Testis (tissue), 3 donors: ENCODE data around the gene CCSER2. TPM values are rescaled to one million over a fixed set of nuclear protein-coding genes. Genes with fewer than 3 reads are reported as not detected.

Source experiments
- DNase-seq: peaks from one replicate; pipeline ENCODE4 v3.0.0-alpha.2; 2019
- H3K27ac ChIP-seq, 2 donors: fragments of 200-600 bp; sonication (generic); one replicate each; pipeline ENCODE4 v1.5.1; 2019
- H3K27me3 ChIP-seq: fragments of 200-600 bp; sonication (generic); one replicate; pipeline ENCODE4 v1.5.1; 2019
- H3K36me3 ChIP-seq: fragments of 200-600 bp; sonication (generic); one replicate; pipeline ENCODE4 v1.5.1; 2017; ENCODE audit warnings: low read depth; ENCODE audit errors: missing control alignments
- H3K4me1 ChIP-seq: fragments of 200-600 bp; sonication (generic); one replicate; pipeline ENCODE4 v1.5.1; 2019
- H3K4me3 ChIP-seq, 2 donors: fragments of 200-600 bp; sonication (generic); one replicate each; pipeline ENCODE4 v1.5.1; 2017 to 2019
- H3K9me3 ChIP-seq: fragments of 200-600 bp; sonication (generic); one replicate; pipeline ENCODE4 v1.5.1; 2017
- POLR2A ChIP-seq: fragments of 450-650 bp; IDR thresholded peaks from one replicate; pipeline ENCODE4 v1.6.1; 2017; ENCODE audit warnings: antibody characterized with exemption, mild to moderate bottlenecking, moderate library complexity
- WGBS, 2 donors: methylation state at CpG; one replicate each; pipeline ENCODE4 v1.1.5; 2018; 5-methylcytosine and 5-hydroxymethylcytosine counted together
- intact Hi-C: fragments of 100-400 bp; cut with DNase I; formaldehyde crosslinking; loops from one replicate; pipeline ENCODE4 v1.15.1; 2023; ENCODE audit warnings: low total_unique reads
- polyA plus RNA-seq: library from polyadenylated mRNA; stranded (reverse); fragments of 350-450 nt; fragmentation: Illumina TruSeq; extraction: RNeasy Lipid Tissue Mini Kit (QIAGEN cat#74804); gene quantifications from one replicate; pipeline ENCODE4 v1.2.3, GENCODE V29; 2014; ENCODE audit warnings: low read depth, low replicate concordance; ENCODE audit not compliant: insufficient read depth
- total RNA-seq, 2 donors: library from RNA; depleted of rRNA; stranded (reverse); fragments of >200 nt; gene quantifications; one replicate each; pipeline ENCODE4 v1.2.3, GENCODE V29; 2016
- TF ChIP-seq, protein P1 (sequence below), 3 experiments: fragments of 450-650 bp in 2 of 3; fragments of 200-600 bp in 1 of 3; sonication (generic) in 1 of 3; IDR thresholded peaks; one replicate each; pipeline ENCODE4 v1.5.1; 2016 to 2019; ENCODE audit warnings: antibody characterized with exemption in 3 of 3, mild to moderate bottlenecking in 2 of 3, moderate library complexity in 1 of 3

CCSER2 gene
- total and polyA plus RNA-seq, 3 donors from 2014 or later = 65.4 to 148 (median 146) TPM

DNA sequence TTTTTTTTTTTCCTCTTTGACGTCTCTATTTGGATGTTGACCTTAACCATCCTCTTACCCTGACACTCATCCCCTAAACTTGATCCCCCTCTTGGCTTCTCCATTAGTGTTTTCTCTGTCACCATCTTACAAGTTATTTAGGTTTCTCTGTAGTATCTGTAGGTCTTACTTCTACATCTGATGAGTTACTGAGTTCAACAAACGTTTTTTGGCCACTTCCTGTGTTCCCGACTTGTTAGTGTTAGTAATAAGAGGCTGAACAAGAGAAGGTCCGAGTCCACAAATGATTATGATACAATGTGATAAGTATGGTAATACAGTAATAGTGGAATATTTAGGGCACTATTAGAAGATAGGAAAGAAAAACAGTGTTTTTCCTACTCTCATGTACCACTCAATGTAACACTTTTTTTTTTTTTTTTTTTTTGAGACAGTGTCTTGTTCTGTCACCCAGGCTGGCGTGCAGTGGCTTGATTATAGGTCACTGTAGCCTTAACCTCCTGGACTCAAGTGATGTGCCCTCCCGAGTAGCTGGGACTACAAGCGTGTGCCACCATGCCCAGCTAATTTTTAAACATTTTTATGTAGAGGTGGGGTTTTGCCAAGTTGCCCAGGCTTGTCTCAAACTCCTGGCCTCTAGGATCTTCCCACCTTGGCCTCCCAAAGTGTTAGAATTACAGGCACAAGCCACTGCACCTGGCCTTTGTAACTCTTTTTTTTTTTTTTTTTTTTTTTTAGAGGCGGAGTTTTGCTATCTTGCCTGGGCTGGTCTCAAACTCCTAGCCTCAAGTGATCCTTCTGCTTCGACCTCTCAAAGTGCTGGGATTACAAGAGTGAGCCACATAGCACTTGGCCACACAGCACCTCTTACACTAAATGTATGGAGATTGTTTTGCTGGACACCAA is 12.5 kb downstream of the CCSER2 start:
- Histone ChIP-seq H3K9me3 (no peaks in the 10 kb centered on the region), H3K36me3 (no peaks in the 10 kb centered on the region), H3K27ac (no peak overlapping the region), H3K4me1 (no peaks in the 10 kb centered on the region), H3K27me3 (no peaks in the 10 kb centered on the region), H3K4me3 (no peak overlapping the region)
- no peak for TF ChIP-seq POLR2A
- TF ChIP-seq, protein P1, sequence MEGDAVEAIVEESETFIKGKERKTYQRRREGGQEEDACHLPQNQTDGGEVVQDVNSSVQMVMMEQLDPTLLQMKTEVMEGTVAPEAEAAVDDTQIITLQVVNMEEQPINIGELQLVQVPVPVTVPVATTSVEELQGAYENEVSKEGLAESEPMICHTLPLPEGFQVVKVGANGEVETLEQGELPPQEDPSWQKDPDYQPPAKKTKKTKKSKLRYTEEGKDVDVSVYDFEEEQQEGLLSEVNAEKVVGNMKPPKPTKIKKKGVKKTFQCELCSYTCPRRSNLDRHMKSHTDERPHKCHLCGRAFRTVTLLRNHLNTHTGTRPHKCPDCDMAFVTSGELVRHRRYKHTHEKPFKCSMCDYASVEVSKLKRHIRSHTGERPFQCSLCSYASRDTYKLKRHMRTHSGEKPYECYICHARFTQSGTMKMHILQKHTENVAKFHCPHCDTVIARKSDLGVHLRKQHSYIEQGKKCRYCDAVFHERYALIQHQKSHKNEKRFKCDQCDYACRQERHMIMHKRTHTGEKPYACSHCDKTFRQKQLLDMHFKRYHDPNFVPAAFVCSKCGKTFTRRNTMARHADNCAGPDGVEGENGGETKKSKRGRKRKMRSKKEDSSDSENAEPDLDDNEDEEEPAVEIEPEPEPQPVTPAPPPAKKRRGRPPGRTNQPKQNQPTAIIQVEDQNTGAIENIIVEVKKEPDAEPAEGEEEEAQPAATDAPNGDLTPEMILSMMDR (IDR thresholded peaks at IDR 0.05) = no peak
- no peak for DNase-seq
- 79 to 85% methylated on average over 9 of the region's 9 CpGs for WGBS, 2 donors
- intact Hi-C loops = no loop called here

- Histone ChIP-seq H3K27ac (no peak overlapping the region), H3K4me1 (no peaks in the 10 kb centered on the region), H3K9me3 (no peaks in the 10 kb centered on the region), H3K4me3 (no peak overlapping the region), H3K27me3 (no peaks in the 10 kb centered on the region), H3K36me3 (no peaks in the 10 kb centered on the region)
- intact Hi-C loops = no loop called here
- DNase-seq = no peak
- WGBS, 2 donors = 83 to 92% methylated on average over 1 of the region's 1 CpG
- TF ChIP-seq, protein P1 (IDR thresholded peaks at IDR 0.05) = no peak
- TF ChIP-seq POLR2A = no peak
Observed at GRCh38 chr10:84341538-84341856, 13.1 kb downstream of the CCSER2 start.

DNA sequence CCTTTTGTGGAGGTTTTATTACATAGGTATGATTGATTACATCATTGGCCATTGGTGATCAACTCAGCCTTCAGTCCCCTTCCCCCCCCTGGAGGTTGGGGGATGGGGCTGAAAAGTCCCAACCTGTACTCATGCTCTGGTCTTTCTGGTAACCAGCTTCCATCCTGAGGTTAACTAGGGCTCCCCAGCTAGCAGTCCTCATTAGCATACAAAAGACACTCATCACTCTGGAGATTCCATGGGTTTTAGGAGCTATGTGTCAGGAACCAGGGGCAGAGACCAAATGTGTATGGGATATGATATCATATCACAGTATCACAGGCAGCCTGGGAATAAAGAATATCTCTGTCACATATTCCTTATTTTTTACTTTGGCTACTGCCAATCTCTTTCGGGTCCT is 13.6 kb downstream of the CCSER2 start:
- no peaks in the 10 kb centered on the region for H3K4me1 ChIP-seq
- H3K27me3 ChIP-seq = no peaks in the 10 kb centered on the region
- no peaks in the 10 kb centered on the region for H3K9me3 ChIP-seq
- WGBS, 2 donors = 71 to 84% methylated on average over 1 of the region's 1 CpG
- intact Hi-C loops = no loop called here
- TF ChIP-seq, protein P1 (IDR thresholded peaks at IDR 0.05) = no peak
- no peak for TF ChIP-seq POLR2A
- DNase-seq = no peak
- H3K4me3 ChIP-seq = no peak overlapping the region
- H3K27ac ChIP-seq = no peak overlapping the region
- H3K36me3 ChIP-seq = no peaks in the 10 kb centered on the region

- Histone ChIP-seq H3K27me3 (no peaks in the 10 kb centered on the region), H3K27ac (no peak overlapping the region), H3K4me3 (no peak overlapping the region), H3K36me3 (no peaks in the 10 kb centered on the region), H3K4me1 (no peaks in the 10 kb centered on the region), H3K9me3 (no peaks in the 10 kb centered on the region)
- intact Hi-C loops = no loop called here
- DNase-seq = no peak
- WGBS, 2 donors = 92 to 93% methylated on average over 6 of the region's 6 CpGs
- TF ChIP-seq, protein P1 (IDR thresholded peaks at IDR 0.05) = no peak
- TF ChIP-seq POLR2A = no peak
Observed at GRCh38 chr10:84342584-84342983, 14.2 kb downstream of the CCSER2 start.

DNA sequence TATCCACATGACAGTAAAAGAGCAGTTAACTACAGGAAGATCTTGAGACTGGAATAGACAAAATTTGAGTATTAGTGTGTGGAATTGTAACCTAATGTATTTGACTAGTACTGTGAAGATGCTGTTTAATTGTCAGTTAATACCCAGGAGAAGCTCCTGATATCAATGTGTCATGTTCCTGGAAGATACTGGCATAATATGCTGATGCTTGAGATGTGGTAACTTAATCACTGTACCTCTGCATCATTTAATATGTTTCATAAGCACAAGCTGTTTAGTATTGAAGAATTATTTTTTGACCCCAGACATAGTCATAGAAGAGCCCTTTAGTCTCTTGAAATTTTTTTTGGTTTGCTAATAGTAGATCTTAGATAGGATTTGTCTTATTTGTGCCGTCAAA is 15.4 kb downstream of the CCSER2 start:
- 92 to 94% methylated on average over 1 of the region's 1 CpG for WGBS, 2 donors
- TF ChIP-seq POLR2A = no peak
- TF ChIP-seq, protein P1 (IDR thresholded peaks at IDR 0.05) = no peak

More for the DNA sequence above, 15.4 kb downstream of the CCSER2 start:
- no peaks in the 10 kb centered on the region for H3K4me1 ChIP-seq
- no peak for DNase-seq
- no peaks in the 10 kb centered on the region for H3K27me3 ChIP-seq
- no peaks in the 10 kb centered on the region for H3K36me3 ChIP-seq
- H3K4me3 ChIP-seq = no peak overlapping the region
- intact Hi-C loops = no loop called here
- H3K9me3 ChIP-seq = no peaks in the 10 kb centered on the region
- H3K27ac ChIP-seq = no peak overlapping the region
